Measurements from ENCODE around the gene RHOH.

GRCh38 chr4:40232610-40233009 lies 35.8 kb downstream of the RHOH start:
- TF ChIP-seq HOXB13 (CRISPR knock-in tag; IDR thresholded peaks at IDR 0.05; ENCODE audit: low read depth), result no peak
- TF ChIP-seq, protein P1, sequence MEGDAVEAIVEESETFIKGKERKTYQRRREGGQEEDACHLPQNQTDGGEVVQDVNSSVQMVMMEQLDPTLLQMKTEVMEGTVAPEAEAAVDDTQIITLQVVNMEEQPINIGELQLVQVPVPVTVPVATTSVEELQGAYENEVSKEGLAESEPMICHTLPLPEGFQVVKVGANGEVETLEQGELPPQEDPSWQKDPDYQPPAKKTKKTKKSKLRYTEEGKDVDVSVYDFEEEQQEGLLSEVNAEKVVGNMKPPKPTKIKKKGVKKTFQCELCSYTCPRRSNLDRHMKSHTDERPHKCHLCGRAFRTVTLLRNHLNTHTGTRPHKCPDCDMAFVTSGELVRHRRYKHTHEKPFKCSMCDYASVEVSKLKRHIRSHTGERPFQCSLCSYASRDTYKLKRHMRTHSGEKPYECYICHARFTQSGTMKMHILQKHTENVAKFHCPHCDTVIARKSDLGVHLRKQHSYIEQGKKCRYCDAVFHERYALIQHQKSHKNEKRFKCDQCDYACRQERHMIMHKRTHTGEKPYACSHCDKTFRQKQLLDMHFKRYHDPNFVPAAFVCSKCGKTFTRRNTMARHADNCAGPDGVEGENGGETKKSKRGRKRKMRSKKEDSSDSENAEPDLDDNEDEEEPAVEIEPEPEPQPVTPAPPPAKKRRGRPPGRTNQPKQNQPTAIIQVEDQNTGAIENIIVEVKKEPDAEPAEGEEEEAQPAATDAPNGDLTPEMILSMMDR (IDR thresholded peaks at IDR 0.05), result no peak
- TF ChIP-seq PHF8 (IDR thresholded peaks at IDR 0.05; ENCODE audit: borderline replicate concordance, low read depth), result no peak
- no peak for TF ChIP-seq USF2 (IDR thresholded peaks at IDR 0.05)
- TF ChIP-seq MAX (IDR thresholded peaks at IDR 0.05), result no peak
- no peak for TF ChIP-seq POLR2A (IDR thresholded peaks at IDR 0.05; ENCODE audit: low read length)
- TF ChIP-seq CEBPB (IDR thresholded peaks at IDR 0.05), result no peak
- no peak for TF ChIP-seq GATA3 (IDR thresholded peaks at IDR 0.05; ENCODE audit: borderline replicate concordance)
- no peak for TF ChIP-seq JUN (IDR thresholded peaks at IDR 0.05)
- no peak for TF ChIP-seq RAD21 (conservative IDR thresholded peaks at IDR 0.05 in 1 of 2, IDR thresholded peaks at IDR 0.05 in 1 of 2)
- no peak for TF ChIP-seq MYC (IDR thresholded peaks at IDR 0.05; ENCODE audit: borderline replicate concordance, low read length)
- no peak for TF ChIP-seq TP53 (CRISPR knock-in tag; IDR thresholded peaks at IDR 0.05)
- TF ChIP-seq EP300 (IDR thresholded peaks at IDR 0.05), result no peak
- TF ChIP-seq ZSCAN20 (CRISPR knock-in tag; IDR thresholded peaks at IDR 0.05), result no peak

Data from A549 (cell line).